Measurements from ENCODE around the gene CLOCK.

The CLOCK gene

DNA sequence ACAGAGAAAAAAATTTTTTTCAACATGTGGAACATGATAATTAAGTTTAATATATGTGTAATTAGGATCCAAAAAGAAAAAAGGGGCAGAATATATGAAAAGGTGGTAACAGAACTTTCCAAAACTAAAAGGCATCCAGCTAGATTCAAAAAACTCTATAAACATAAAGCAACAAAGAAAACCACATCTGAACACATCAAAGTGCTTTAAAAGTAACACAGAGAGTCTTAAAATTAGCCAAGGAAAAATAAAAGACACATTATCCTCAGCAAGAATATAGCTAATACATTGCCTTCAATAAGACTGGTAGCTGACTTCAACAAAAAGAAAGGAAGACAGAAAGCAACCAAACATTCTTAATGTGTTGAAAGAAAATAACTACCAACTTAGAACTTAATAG lies 8.2 kb downstream of the CLOCK start:
- no peak for DNase-seq

DNA sequence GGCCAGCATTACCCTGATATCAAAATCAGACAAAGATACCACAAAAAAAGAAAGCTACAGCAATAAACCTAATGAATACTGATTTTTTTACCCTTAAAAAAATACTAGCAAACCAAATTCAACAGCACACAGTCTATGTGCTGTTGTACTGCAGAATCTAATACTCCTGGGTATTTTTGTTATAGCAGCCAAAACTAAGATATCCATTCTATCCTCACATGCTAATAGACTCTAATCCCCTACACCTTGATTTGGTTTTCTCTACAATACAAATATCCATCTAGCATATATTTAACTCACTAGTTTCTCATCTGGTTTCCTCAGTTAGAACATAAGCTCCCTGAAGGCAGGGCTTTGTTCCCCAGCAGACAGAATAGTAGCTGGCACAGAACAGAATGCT lies 12.4 kb downstream of the CLOCK start:
- DNase-seq, result no peak

DNA sequence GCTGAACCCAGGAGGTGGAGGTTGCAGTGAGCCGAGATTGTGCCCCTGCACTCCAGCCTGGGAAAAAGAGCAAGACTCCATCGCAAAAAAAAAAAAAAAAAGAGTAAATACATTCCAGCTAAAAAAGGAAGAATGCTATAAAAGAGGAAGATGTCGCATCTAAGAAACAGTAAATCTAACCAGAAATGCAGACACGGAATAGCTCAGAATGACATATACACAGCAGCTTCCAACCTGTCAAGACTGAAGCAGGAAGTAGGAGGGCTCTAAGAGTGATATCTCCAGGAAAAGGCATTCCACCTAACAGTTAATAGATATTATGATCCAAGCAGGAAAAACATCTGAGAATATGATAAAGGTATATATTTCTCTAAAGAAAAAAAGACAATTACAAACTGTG lies 16.0 kb downstream of the CLOCK start:
- DNase-seq, result no peak

DNA sequence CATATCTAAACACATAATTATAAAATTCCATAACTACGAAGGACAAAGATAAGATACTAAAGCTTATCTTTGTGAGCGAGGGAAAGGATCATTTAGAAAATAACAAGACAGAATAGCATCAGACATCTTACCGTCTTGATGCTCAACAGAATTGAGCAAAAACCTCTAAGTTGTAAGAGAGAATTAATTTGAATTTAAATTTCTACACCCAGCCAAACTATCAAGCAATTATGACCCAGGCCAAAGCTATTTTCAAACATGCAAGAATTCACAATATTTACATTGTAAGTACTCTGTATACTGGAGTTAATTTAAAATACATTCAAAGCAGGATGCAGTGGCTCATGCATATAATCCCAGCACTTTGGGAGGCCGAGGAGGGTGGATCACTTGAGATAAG lies 16.5 kb downstream of the CLOCK start:
- no peak for DNase-seq

DNA sequence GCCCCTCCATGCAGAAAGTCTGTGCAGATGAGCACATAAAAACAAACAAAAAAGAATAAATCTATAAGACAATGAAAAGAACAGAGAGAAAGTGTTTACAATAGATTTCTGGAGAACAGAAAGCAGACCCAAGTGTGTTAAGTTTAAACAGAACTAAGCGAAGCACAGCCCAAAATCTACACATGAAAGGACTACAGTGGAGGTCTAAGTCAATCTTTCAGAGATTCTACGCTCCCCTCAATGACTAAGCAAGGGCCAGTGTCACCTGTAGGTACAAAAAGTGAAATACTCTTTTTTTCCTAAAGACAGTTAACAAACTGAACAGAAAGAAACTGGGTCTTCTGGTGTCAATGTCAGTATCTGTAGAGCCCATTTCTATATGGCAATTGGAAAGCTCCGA lies 18.2 kb downstream of the CLOCK start:
- DNase-seq, result no peak

DNA sequence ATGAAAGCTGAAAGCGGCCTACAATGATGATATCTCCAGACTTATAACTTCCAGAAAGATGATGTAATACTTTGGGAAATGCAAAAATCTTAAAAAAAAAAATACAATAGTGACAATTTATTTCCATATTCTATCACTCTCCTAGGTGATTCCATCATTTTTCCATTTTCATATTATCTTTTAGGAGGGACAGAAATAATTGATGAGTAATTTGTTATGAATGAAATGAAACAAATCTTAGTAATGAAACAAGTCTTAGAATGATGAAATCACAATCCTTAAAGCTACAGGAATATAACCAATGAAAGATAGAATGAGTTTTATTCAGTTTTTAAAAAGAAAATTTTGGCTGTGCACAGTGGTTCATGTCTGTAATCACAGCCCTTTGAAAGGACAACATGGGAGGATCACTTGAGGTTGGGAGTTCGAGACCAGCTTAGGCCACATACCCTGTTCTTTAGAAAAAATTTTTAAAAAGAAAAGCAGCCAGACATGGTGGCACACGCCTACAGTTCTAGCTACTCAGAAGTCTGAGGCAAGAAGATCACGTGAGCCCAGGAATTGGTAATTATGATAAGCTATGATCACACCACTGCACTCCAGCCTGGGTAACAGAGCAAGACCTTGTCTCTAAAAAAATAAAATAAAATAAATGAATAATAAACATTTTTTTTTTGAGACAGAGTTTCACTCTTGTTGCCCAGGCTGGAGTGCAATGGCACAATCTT lies 21.7 kb downstream of the CLOCK start:
- no peak for DNase-seq

DNA sequence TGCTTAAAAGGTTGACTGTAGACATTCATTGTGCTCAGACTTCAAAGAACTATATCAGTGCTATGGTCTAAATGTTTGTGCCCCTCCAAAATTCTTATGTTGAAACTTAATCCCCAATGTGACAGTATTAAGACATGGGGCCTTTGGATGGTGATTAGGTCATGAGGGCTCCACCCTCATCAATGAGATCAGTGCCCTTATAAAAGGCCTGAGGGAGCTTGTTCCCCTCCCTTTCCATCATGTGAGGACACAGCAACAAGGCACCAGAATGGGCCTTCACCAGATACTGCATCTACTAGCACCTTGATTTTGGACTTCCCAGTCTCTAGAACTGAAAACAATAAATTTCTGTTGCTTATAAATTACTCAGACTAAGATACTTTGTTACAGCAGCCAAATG lies 28.3 kb downstream of the CLOCK start:
- DNase-seq, result no peak

DNA sequence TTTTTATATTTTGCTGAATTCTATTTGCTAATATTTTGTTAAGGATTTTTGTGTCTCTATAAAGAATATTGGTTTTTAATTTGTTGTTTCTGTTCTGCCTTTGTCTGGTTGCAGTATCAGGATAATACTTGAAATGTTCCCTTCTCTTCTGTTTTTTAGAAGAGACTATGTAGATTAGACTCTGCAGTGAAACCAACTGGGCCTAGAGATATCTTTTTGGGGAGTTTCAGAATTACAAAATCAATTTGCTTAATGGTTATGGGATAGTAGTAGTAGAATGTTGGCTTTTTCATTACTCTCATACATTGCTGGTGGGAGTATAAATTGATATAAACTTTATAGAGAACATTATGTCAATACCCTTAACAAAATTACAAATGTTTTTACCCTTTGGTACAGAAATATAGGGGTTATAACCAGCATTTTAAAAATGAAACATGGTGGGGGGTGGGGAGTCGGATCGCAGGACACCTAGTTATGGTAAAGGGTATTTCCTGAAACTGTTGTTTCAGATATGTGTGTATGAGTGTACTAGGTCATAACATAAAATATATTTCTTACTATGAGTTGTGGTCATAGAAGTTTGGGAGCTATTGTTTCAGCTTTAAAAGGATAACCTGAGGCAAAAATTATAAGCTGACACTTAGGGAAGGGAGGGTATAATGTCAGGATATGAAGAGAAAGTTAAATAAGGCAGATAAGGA lies 29.0 kb downstream of the CLOCK start:
- no peak for DNase-seq

DNA sequence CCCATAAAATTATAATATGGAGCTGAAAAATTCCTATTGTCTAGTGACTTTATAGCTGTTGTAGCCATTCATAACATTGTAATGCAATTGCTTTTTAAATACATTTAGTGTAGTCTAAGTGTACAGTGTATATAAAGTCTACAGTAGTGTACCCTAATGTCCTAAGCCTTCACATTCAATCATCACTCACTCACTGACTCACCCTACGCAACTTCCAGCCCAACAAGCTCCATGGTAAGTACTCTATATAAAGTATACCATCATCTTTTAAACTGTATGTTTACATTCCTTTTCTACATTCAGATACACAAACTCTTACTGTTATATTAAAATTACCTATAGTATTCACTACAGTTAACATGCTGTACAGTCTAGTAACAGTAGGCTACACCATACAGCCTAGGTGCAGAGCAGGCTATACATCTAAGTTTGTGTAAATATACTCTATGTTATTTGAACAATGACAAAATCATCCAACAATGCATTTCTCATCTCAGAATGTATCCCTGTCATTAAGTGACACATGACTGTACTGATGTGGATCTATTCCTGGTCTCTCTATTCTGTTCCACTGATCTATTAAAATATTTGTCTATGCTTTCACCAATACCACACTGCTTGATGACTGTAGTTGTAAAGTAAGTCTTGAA lies 33.7 kb downstream of the CLOCK start:
- DNase-seq, result no peak

DNA sequence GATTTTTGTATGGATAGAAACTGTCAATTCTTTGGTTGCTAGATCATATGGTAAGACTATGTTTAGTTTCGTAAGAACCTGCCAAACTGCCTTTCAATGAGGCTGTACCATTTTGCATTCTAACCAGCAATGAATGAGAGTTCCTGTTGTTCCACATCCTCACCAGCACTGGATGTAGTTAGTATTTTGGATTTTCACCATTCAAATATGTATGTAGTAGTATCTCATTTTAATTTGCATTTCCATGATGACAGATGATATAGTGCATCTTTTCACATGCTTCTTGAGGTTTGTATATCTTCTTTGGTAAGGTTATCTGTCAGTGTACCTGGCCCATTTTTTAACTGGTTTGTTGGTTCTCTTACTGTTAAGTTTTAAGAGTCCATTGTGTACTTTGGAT lies 34.6 kb downstream of the CLOCK start:
- no peak for DNase-seq

DNA sequence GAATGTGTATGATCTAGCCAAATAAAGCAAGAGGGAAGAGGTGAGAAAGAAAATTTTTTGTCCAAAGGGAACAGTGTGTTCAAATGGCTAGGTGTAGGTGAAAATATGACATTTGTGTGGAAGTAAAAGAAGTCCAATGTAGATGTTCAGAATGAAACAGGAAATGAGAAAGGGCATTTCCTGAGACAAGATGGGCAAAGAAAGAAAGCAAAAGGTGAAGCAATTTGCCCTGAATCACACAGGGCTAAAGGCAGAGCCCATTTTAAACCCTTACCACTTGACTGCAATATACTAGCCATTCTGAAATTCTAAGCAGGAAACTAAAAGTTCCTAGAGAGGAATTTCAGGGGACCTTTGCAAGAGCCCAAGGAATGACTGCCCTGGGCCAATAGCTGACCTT lies 36.0 kb downstream of the CLOCK start:
- no peak for DNase-seq

DNA sequence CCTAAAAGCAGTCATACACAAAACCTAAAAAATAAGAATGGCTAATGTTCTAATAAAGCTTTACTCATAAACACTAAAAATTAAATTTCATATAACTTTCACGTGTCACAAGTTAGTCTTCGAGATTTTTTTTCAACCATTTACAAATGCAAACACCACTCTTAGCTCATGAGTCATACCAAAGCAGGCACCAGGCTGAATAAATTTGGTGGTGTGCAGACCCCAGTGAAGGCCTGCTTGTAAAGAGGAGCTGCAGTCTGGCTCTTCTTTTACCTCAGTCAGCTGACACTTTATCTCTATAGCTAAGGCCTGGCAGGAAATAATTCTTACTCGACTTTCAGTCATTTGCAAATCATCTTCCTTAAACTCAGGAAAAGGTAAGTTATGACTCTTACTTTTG lies 37.4 kb downstream of the CLOCK start:
- no peak for DNase-seq

DNA sequence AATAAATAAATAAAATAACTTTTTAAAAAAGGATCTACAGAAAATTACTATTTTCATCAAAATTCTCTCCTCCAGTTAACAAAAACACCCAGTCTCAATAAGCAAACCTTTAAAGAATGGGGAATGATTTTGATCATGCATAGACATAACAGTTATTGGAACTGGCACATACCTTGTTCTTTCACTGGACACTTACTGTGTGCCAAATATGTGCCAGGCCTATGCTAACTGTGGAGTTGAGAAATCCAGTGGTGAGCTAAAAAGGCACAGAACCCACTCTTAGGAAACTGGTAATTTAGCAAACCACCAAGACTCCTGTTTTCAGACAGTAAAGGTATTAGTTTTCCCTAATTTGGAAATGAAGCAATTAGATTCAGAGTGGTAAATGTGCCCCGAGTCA lies 39.1 kb downstream of the CLOCK start:
- no peak for DNase-seq

DNA sequence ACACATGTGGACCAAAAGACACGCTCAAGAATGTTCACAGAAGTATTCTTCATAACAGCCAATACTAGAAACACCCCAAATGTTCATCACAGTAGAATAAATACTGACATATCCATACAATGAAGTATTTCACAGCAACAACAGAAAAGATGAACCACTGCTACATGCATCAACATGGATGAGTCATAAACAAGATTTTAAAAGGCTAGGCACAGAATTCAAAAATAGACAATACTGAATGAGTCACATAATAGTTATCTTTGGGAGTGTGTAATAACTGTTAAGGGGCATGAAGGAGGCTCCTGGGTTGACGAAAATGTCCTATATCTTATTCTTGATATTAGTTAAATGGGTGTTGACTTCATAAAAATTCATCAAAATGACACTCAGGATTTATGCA lies 43.5 kb downstream of the CLOCK start:
- no peak for DNase-seq

DNA sequence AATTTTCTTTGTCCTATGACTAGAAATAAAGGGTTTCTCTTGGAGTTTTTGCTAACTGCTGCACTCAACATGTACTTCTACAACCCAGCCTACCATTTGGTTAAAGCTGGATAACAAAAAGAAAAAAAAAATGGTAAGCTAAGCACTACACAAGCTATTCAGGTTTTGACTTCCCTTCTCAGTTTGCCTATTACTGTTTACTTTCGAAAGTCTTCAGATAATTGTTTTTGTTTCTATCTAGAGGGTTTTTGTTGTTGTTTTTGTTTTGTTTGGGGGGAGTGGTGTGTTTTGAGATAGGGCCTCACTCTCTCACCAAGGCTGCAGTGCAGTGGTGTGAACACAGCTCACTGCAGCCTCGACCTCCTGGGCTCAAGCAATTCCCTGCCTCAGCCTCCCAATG lies 46.6 kb downstream of the CLOCK start:
- DNase-seq, result no peak

DNA sequence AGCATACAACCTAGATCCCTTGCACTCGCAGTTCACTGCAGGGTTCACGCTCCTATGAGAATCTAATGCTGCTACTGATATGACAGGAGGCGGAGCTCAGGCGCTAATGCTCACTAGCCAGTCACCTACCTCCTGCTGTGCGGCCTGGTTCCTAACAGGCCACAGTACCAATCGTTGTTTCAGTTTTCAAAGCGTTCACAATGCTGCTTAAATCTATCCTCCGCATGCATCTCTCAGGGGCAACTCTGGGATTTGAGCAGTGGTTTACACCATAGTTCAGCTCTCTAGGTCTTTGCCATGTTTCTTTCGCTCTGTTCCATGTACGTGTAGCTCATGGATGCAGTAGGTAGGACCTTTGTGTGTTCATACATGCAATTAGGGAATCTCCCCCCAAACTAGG lies 47.2 kb downstream of the CLOCK start:
- DNase-seq, result no peak

DNA sequence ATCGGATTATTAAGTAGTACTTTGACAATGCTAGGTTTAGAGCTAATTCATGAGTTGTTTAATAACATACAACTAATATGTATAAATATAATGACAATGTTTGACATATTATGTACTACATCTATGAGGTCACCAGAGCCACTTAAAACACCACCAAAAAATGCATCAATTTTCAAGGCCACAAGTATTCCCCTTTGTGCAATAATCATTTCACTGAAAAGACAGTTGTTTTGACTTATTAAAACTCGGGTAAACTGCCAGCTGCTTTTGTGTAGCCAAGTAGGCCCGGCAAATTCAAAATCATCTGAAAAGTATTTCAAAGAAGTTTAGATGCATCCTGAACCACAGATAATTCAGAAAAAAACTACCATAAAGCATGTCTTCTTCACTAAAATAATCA lies 48.7 kb downstream of the CLOCK start:
- DNase-seq, result no peak

DNA sequence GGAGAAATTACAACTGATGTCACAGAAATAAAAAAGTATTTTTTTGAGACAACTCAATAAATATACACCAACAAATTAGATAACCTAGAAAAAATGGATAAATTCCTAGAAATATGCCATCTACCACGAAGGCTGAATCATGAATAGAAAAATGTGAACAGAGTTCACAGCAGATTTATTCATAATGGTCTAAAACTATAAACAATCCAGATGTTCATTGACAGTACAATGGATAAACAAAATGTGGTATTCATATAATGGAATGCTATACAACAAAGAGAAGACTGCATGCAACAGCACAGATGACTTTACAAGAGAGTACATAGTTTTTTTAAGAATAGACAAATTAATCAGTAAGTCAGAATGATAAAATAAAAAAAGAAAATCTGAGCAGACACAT lies 55.2 kb downstream of the CLOCK start:
- DNase-seq, result no peak

DNA sequence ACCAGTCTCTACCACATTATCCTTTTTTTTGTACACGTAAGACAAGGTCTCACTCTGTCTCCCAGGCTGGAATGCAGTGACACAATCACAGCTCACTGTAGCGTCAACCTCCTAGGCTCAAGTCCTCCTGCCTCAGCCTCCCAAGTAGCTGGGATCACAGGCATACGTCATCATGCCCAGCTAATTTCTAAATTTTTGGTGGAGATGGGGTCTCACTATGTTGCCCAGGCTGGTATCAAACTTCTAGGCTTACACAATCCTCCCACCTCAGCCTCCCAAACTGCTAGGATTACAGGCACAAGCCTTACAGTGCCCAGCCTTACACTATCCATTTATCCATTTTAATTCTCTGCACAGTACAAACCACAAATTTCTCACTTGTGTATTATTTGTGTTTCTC lies 58.0 kb downstream of the CLOCK start:
- DNase-seq, result no peak

DNA sequence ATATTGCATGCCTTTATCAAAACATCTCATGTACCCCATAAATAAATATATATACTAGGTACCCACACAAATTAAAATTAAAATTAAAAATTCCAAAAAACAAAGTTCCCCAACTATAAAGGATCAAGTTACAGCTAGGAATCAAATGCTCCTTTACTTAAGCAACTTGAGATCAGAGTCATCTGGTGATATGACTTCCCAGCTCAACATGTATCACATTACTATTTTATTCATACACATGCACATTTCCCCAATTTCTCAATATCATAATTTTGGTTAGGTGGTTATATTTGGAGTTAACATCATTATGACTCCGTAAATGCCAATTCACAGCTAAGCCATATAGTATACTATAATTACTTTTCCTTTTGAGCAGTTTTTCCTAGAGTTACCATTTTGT lies 60.9 kb downstream of the CLOCK start:
- no peak for DNase-seq

DNA sequence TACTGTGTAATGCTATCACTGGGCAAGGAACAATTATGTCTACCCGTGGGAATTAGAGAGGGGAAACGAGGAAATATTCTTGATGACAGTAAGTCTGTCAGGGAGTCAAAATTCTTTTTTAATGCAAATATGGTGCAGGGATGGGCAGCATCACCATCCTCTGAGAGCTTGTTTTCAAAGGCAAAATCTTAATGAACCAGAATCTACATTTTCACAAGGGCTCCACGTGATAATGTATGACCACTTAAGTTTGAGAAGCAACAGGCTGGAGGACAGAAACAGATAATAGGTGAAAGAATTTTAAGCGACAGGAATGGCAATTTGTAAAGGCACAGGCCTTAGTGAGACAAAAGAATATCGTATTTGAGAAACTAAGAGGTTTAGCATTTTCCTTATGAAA lies 63.4 kb downstream of the CLOCK start:
- no peak for DNase-seq

DNA sequence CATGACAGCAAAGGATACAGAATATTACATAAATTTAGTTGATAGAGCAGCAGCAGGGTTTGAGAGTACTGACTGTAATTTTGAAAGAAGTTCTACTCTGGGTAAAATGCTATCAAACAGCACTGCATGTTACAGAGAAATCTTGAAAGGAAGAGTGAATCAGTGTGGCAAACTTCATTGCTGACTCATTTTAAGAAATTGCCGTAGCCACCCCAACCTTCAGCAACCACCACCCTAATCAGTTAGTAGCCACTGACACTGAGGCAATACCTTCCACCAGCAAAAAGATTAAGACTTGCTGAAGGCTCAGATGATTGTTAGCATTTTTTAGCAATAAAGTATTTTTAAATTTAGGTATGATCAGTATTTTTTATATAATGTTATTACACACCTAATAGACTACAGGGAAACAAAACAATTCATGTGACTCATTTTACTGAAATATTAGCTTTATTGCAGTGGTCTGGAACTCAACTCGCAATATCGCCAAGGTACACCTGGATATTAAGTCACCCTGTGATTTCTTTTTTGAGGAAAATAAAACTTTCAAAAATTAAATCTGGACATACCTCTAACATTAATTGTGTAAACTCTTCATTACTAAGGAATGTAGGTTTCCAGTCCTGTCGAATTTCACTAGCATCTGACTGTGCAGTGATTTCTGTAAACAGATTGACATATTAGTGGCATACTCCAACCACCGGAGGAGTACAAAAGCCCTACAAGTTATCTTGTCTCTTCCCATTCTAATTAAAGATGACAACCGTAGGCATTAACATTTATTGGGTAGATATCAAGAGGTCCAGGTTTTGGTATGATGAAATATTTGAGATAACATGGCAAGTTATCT lies 71.1 kb downstream of the CLOCK start:
- DNase-seq, result no peak

DNA sequence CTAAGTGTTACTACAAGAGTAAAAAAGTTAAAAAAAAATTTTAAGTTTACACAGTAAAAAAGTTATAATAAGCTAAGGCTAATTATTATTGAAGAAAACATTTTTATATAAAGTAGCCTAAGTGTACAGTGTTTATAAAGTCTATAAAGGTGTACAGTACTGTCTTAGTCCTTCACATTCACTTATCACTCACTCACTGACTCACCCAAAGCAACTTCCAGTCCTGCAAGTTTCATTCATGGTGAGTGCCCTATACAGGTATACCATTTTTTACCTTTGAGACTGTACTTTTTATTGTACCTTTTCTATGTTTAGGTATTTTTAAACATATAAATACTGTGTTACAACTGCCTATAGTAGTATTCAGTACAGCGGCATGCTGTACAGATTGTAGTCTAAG lies 76.7 kb downstream of the CLOCK start:
- no peak for DNase-seq

DNA sequence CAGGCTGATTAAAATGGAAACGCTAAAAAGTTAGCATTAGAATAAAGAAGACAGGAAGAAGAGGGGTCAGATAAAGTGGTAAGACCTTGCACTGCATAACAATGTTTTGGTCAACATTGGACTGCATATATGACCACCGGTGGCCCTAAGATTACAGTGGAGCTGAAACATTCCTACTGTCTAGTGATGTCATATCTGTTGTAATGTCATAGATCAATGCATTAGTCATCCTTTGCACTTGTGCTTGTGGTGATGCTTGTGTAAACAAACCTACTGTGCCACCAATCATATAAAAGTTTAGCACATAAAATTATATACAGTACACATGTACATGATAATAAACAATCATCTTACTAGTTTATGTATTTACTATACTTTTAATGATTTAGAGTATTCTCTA lies 78.0 kb downstream of the CLOCK start:
- DNase-seq, result no peak
